ENCODE data around the gene KMT5B. TPM values are rescaled to one million over a fixed set of nuclear protein-coding genes. Genes with fewer than 3 reads are reported as not detected.

Gene KMT5B
- total and polyA plus RNA-seq, 2 of the 4 experiments (the other 2 are of a cell fraction), result 11.2 to 13.4 TPM

DNA sequence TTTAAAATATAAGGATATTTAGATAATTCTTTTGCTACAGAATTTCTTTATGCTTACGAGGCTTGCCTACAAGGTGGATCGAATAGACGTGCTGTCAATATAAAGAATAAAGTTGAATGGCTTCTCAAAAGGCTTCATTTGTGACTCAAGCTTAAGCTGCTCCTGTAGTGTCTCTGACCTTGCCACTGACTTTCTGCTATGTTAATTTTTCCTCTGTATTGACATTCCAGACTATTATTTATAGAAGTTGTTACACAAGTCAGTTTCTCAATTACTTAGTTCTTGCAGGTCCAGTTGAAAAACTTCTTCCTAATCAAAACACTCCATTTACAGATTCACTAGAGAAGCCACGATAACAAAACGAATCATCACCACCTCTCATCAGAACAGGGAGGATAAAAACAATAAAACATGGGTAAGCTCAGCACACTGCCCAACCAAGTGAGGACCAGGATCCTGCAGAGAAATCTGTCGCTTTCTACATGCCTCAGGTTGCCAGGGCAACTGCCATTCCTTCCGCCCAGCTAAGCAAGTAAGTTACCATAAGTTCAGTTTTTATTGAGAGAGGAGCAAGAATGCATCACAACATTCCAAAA lies 52.9 kb downstream of the KMT5B start:
- WGBS, 2 experiments (ENCODE audit: extremely low coverage in 2 of 2, insufficient read length in 1 of 2), result no CpG with 5 or more reads among the region's 7 CpGs
- TF ChIP-seq RCOR1 (IDR thresholded peaks at IDR 0.05; ENCODE audit: insufficient replicate concordance, low read length) (no peak), NFE2L2 (IDR thresholded peaks at IDR 0.05; ENCODE audit: low read depth, low read length) (no peak), CEBPB (IDR thresholded peaks at IDR 0.05; ENCODE audit: low read depth, low read length) (no peak), RFX5 (IDR thresholded peaks at IDR 0.05; ENCODE audit: low read depth, low read length) (no peak), SMC3 (IDR thresholded peaks at IDR 0.05; ENCODE audit: low read depth, low read length) (no peak), MAZ (IDR thresholded peaks at IDR 0.05; ENCODE audit: borderline replicate concordance, low read depth, low read length) (no peak), MAFK (IDR thresholded peaks at IDR 0.05; ENCODE audit: low read depth, low read length) (no peak), BHLHE40 (IDR thresholded peaks at IDR 0.05; ENCODE audit: low read depth, low read length) (no peak), RAD21 (IDR thresholded peaks at IDR 0.05; ENCODE audit: low read length) (no peak), POLR2A (IDR thresholded peaks at IDR 0.05; ENCODE audit: low read depth, low read length) (no peak), CHD1 (IDR thresholded peaks at IDR 0.05; ENCODE audit: low read depth, low read length) (no peak), FOS (IDR thresholded peaks at IDR 0.05; ENCODE audit: low read depth, low read length) (no peak), MXI1 (IDR thresholded peaks at IDR 0.05; ENCODE audit: borderline replicate concordance, low read depth, low read length) (no peak)
- TF ChIP-seq, protein P1, sequence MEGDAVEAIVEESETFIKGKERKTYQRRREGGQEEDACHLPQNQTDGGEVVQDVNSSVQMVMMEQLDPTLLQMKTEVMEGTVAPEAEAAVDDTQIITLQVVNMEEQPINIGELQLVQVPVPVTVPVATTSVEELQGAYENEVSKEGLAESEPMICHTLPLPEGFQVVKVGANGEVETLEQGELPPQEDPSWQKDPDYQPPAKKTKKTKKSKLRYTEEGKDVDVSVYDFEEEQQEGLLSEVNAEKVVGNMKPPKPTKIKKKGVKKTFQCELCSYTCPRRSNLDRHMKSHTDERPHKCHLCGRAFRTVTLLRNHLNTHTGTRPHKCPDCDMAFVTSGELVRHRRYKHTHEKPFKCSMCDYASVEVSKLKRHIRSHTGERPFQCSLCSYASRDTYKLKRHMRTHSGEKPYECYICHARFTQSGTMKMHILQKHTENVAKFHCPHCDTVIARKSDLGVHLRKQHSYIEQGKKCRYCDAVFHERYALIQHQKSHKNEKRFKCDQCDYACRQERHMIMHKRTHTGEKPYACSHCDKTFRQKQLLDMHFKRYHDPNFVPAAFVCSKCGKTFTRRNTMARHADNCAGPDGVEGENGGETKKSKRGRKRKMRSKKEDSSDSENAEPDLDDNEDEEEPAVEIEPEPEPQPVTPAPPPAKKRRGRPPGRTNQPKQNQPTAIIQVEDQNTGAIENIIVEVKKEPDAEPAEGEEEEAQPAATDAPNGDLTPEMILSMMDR (conservative IDR thresholded peaks at IDR 0.05; ENCODE audit: low read depth, low read length), result no peak
- TF ChIP-seq, protein P2, sequence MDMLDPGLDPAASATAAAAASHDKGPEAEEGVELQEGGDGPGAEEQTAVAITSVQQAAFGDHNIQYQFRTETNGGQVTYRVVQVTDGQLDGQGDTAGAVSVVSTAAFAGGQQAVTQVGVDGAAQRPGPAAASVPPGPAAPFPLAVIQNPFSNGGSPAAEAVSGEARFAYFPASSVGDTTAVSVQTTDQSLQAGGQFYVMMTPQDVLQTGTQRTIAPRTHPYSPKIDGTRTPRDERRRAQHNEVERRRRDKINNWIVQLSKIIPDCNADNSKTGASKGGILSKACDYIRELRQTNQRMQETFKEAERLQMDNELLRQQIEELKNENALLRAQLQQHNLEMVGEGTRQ (IDR thresholded peaks at IDR 0.05; ENCODE audit: low read depth, low read length), result no peak
- TF ChIP-seq, protein P3, sequence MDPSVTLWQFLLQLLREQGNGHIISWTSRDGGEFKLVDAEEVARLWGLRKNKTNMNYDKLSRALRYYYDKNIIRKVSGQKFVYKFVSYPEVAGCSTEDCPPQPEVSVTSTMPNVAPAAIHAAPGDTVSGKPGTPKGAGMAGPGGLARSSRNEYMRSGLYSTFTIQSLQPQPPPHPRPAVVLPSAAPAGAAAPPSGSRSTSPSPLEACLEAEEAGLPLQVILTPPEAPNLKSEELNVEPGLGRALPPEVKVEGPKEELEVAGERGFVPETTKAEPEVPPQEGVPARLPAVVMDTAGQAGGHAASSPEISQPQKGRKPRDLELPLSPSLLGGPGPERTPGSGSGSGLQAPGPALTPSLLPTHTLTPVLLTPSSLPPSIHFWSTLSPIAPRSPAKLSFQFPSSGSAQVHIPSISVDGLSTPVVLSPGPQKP (IDR thresholded peaks at IDR 0.05; ENCODE audit: borderline replicate concordance, low read depth, low read length), result no peak
- no peak overlapping the region for H3K23ac ChIP-seq (ENCODE audit: low read depth, low read length)
- H2AFZ ChIP-seq (replicated peaks; ENCODE audit: low read length, poor library complexity), result no peak overlapping the region
- H3K18ac ChIP-seq (ENCODE audit: low read depth, low read length), result no peak overlapping the region
- H2BK15ac ChIP-seq (ENCODE audit: low read depth, low read length), result no peak overlapping the region
- no peaks in the 10 kb centered on the region for H3K27me3 ChIP-seq (ENCODE audit: control insufficient read depth, insufficient read depth, low read length)
- H2AK5ac ChIP-seq (ENCODE audit: low read depth, low read length), result no peak overlapping the region
- no peak overlapping the region for H3K9ac ChIP-seq (ENCODE audit: low read depth, low read length)
- H3K9me1 ChIP-seq (ENCODE audit: insufficient read depth, low read length), result peaks cover 33% of the 10 kb centered on the region
- no peaks in the 10 kb centered on the region for H3K9me3 ChIP-seq (ENCODE audit: control insufficient read depth, insufficient read depth, low read length)
- no peak overlapping the region for H4K91ac ChIP-seq (ENCODE audit: insufficient read depth, low read depth, low read length)
- dilution Hi-C loops (cut with HindIII; ENCODE audit: low sequenced_read_pairs, unreplicated experiment) (no loop called here), intact Hi-C loops (cut with micrococcal nuclease) (no loop called here), in situ Hi-C loops (cut with MboI; ENCODE audit: low sequenced_read_pairs) (no loop called here)
- H2BK20ac ChIP-seq (ENCODE audit: low read depth, low read length), result no peak overlapping the region
- no peak overlapping the region for H3K14ac ChIP-seq (replicated peaks; ENCODE audit: low read depth, low read length)
- no peak overlapping the region for H4K8ac ChIP-seq (ENCODE audit: low read depth in 2 of 2, low read length in 2 of 2)
- peaks cover 6% of the 10 kb centered on the region; the same call in 1 of the 2 replicates for H4K20me1 ChIP-seq (ENCODE audit: insufficient read depth, low read length)
- H3K36me3 ChIP-seq (ENCODE audit: control insufficient read depth, insufficient read depth, low read length), result peaks cover 26% of the 10 kb centered on the region
- no peak overlapping the region for H3K4me2 ChIP-seq (ENCODE audit: low read depth, low read length)
- POLR2A ChIA-PET (ENCODE audit: unreplicated experiment), result no interaction called here
- no peak overlapping the region for H2BK5ac ChIP-seq (ENCODE audit: low read depth, low read length, poor library complexity, severe bottlenecking)
- no peak overlapping the region for H2BK120ac ChIP-seq (ENCODE audit: low read depth, low read length)
- H3K27ac ChIP-seq (ENCODE audit: insufficient read depth, low read length), result no peak overlapping the region
- H3K56ac ChIP-seq (ENCODE audit: extremely low read depth, insufficient read depth, low read length), result no peak overlapping the region
- no peak overlapping the region for H3K4me3 ChIP-seq (ENCODE audit: insufficient read depth, low read depth, low read length)
- DNase-seq, result no peak
- CTCF ChIA-PET, result interaction anchor here (1.0 kb wide), 1 partner anchor 10 kb away, joined by 3 read pairs; no protein-coding TSS in a partner anchor
- H3K4me1 ChIP-seq (ENCODE audit: control insufficient read depth, insufficient read depth, low read length), result no peaks in the 10 kb centered on the region
- peaks cover 0 to 12% of the 10 kb centered on the region in 2 experiments; a peak in 1 of 4 replicates for H3K79me1 ChIP-seq (ENCODE audit: low read depth in 1 of 2, low read length in 2 of 2)
- H4K5ac ChIP-seq (ENCODE audit: low read depth, low read length), result no peak overlapping the region
- no TSS peak for BruUV-seq (replicated peaks)
- H2AK9ac ChIP-seq (replicated peaks; ENCODE audit: low read depth, low read length, poor library complexity), result no peak overlapping the region
- no peak overlapping the region for H3K4ac ChIP-seq (ENCODE audit: low read depth, low read length)
- peak; percentile 57 for ATAC-seq (ENCODE audit: low read depth)

Measured in IMR-90 (cell line).